Measurements from ENCODE around the gene RPL35A.
A peak's percentile ranks its signal among the peaks of the same experiment; 100 is the strongest.
"Not testable (repeated sequence)": the region's sequence is repeated elsewhere in the genome, so short reads cannot be mapped to it uniquely, and the experiment has no call there.

Gene RPL35A

DNA sequence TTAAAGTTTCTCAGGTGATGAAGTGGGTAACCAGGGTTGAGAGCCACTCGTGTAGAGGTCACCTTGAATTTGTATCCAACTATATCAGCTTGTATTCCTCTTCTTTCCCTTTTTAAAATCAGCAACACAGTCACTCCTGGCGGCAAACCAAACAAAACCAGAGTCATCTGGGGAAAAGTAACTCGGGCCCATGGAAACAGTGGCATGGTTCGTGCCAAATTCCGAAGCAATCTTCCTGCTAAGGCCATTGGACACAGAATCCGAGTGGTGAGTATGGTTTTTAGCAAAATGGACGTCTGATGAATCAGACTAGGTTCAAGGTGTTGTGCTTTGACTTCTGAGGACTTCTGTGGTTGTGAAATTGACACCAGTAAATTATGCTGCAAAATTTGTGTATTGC is 3.9 kb downstream of the RPL35A start:
- H3K4me1 ChIP-seq (ENCODE audit: insufficient read depth, low read length): peaks cover 26% of the 10 kb centered on the region
- H3K4me3 ChIP-seq (ENCODE audit: low read depth in 1 of 2, low read length in 2 of 2): no peak overlapping the region
- H3K27ac ChIP-seq (ENCODE audit: low read depth, low read length): no peak overlapping the region
- peaks cover 61% of the 10 kb centered on the region for H3K36me3 ChIP-seq (ENCODE audit: insufficient read depth, low read length)
- H3K27me3 ChIP-seq (ENCODE audit: control insufficient read depth in 1 of 2, insufficient read depth in 2 of 2, low read length in 2 of 2): no peaks in the 10 kb centered on the region
- H3K9ac ChIP-seq (ENCODE audit: low read length): no peak overlapping the region
- no peaks in the 10 kb centered on the region for H3K9me3 ChIP-seq (ENCODE audit: low read length)

DNA sequence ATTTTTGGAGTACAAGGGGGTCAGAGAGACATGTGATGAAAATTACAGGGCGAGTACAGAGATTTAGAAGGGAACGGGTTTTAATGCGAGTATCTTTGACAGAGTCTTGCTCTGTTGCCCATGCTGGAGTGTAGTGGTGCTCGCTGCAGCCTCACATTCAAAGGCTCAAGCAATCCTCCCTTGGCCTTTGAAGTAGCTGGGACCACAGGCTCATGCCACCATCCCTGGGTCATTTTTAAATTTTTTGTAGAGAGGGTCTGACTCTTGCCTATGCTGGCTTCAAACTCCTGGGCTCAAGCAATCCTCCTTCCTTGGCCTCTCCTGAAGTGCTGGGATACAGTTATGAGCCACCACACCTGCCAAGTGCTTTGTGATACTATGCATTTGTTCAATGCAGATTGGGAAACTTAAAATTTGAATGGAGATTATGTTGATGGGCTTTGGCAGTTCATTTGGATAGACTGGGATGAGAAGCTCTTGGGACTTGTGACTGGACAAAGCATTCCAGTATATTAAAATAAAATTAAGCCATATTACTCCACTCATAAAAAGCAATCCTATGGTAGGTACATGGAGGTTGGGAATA is 6.0 kb downstream of the RPL35A start:
- Histone ChIP-seq H3K27ac (ENCODE audit: low read depth, low read length) (no peak overlapping the region), H3K9ac (ENCODE audit: low read length) (no peak overlapping the region), H3K4me1 (ENCODE audit: insufficient read depth, low read length) (peaks cover 27% of the 10 kb centered on the region), H3K9me3 (ENCODE audit: low read length) (no peaks in the 10 kb centered on the region), H3K36me3 (ENCODE audit: insufficient read depth, low read length) (peaks cover 60% of the 10 kb centered on the region), H3K27me3 (ENCODE audit: control insufficient read depth in 1 of 2, insufficient read depth in 2 of 2, low read length in 2 of 2) (no peaks in the 10 kb centered on the region), H3K4me3 (ENCODE audit: low read depth in 1 of 2, low read length in 2 of 2) (no peak overlapping the region)

DNA sequence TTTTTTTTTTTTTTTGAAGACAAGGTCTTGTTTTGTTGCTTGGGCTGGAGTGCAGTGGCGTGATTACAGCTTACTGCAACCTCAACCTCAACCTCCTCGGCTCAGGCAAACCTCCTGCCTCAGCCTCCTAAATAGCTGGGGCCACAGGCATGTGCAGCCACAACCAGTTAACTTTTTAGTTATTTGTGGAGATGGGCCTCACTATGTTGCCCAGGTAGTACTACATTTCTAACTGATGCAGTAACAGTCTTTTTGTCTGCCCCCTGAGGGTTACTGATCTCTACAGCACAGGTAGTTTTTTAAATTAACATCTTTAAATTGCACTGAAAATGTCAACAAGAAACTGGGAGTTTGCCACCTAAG is 6.6 kb downstream of the RPL35A start:
- Histone ChIP-seq H3K27me3 (ENCODE audit: control insufficient read depth in 1 of 2, insufficient read depth in 2 of 2, low read length in 2 of 2) (no peaks in the 10 kb centered on the region), H3K9ac (ENCODE audit: low read length) (no peak overlapping the region), H3K4me3 (ENCODE audit: low read depth in 1 of 2, low read length in 2 of 2) (no peak overlapping the region), H3K27ac (ENCODE audit: low read depth, low read length) (no peak overlapping the region), H3K9me3 (ENCODE audit: low read length) (no peaks in the 10 kb centered on the region), H3K4me1 (ENCODE audit: insufficient read depth, low read length) (peaks cover 27% of the 10 kb centered on the region), H3K36me3 (ENCODE audit: insufficient read depth, low read length) (peaks cover 54% of the 10 kb centered on the region)

DNA sequence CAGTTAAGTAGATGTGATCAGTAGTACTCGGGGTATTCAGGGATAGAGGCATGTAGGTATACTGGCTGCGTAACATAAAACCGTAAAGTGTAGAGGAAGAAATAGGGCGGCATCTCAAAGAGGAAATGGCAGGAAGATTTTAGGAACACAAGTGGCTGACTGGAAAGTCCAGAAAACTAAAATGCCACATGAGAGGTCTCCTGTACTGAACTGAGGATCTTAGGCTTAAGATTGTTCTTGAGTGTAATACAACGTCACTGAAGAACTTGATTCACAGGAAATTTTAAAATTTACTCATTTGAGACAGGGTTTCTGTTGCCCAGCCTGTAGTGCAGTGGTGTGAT is 7.8 kb downstream of the RPL35A start:
- no peak overlapping the region for H3K4me3 ChIP-seq (ENCODE audit: low read depth in 1 of 2, low read length in 2 of 2)
- peaks cover 46% of the 10 kb centered on the region for H3K36me3 ChIP-seq (ENCODE audit: insufficient read depth, low read length)
- H3K9ac ChIP-seq (ENCODE audit: low read length): no peak overlapping the region
- H3K9me3 ChIP-seq (ENCODE audit: low read length): no peaks in the 10 kb centered on the region
- H3K27me3 ChIP-seq (ENCODE audit: control insufficient read depth in 1 of 2, insufficient read depth in 2 of 2, low read length in 2 of 2): no peaks in the 10 kb centered on the region
- peaks cover 23% of the 10 kb centered on the region for H3K4me1 ChIP-seq (ENCODE audit: insufficient read depth, low read length)
- H3K27ac ChIP-seq (ENCODE audit: low read depth, low read length): no peak overlapping the region

DNA sequence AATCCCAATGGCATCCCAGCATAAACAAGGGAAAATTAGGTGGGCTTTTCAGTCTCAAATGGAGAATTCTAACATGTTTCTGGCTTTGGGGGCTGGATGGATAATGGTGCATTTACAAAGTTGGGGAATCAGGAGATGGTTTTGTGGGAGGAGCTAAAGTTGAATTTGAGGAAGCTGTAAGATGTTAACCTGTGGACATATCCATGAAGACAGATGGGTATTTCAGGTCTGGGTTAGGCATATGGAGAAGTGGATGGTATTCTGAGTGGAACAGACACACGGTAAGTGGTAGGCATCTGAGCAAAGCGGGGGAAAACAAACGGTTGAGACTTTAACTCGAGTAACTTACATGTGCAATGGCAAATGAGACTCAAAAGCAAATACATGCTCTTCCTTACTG is 8.4 kb downstream of the RPL35A start:
- no peak overlapping the region for H3K9ac ChIP-seq (ENCODE audit: low read length)
- H3K36me3 ChIP-seq (ENCODE audit: insufficient read depth, low read length): peaks cover 40% of the 10 kb centered on the region
- no peak overlapping the region for H3K4me3 ChIP-seq (ENCODE audit: low read depth in 1 of 2, low read length in 2 of 2)
- H3K27ac ChIP-seq (ENCODE audit: low read depth, low read length): peak overlapping the region; percentile 27
- H3K4me1 ChIP-seq (ENCODE audit: insufficient read depth, low read length): peaks cover 18% of the 10 kb centered on the region
- H3K27me3 ChIP-seq (ENCODE audit: control insufficient read depth in 1 of 2, insufficient read depth in 2 of 2, low read length in 2 of 2): no peaks in the 10 kb centered on the region
- no peaks in the 10 kb centered on the region for H3K9me3 ChIP-seq (ENCODE audit: low read length)

DNA sequence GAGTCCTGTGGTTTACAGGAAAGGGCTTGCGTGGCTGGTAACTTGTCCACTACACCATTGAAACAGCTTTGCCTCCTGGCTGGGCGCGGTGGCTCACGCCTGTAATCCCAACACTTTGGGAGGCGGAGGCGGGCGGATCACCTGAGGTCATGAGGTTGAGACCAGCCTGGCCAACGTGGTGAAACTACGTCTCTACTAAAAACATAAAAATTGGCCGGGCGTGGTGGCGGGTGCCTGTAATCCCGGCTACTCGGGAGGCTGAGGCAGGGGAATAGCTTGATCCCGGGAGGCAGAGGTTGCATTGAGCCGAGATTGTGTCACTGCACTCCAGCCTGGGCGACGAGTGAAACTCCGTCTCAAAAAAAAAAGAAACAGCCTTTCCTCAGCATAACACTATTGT is 8.9 kb downstream of the RPL35A start:
- not testable (repeated sequence) for H3K9me3 ChIP-seq (ENCODE audit: low read length); H3K27ac ChIP-seq (ENCODE audit: low read depth, low read length)

DNA sequence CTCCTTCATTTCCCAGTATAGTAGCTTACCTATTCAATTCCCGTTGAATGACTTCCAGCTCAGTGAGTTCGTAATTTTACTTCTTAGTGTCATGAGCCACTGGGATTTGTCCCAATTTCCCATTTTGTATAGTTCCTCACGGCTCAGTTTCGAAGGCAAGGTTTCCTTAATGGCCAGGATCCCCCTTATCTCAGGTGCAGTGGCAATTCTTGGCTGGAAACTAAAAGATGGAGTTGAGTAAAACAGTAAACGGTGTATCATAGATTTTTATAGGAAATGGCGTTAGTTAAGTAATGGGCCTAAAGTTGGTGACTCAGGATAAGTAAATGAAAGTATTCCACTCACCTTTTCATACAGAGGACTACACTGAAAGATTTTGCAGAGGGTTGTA is 9.5 kb downstream of the RPL35A start:
- peak overlapping the region; percentile 77 for H3K27ac ChIP-seq (ENCODE audit: low read depth, low read length)
- peaks cover 17% of the 10 kb centered on the region for H3K4me1 ChIP-seq (ENCODE audit: insufficient read depth, low read length)
- H3K27me3 ChIP-seq (ENCODE audit: control insufficient read depth in 1 of 2, insufficient read depth in 2 of 2, low read length in 2 of 2): no peaks in the 10 kb centered on the region
- peak overlapping the region; percentile 25 for H3K9ac ChIP-seq (ENCODE audit: low read length)
- H3K4me3 ChIP-seq (ENCODE audit: low read depth in 1 of 2, low read length in 2 of 2): peak overlapping the region; percentile 66 to 87
- peaks cover 28% of the 10 kb centered on the region for H3K36me3 ChIP-seq (ENCODE audit: insufficient read depth, low read length)
- H3K9me3 ChIP-seq (ENCODE audit: low read length): no peaks in the 10 kb centered on the region

More for the DNA sequence above, 8.9 kb downstream of the RPL35A start:
- H3K27me3 ChIP-seq (ENCODE audit: control insufficient read depth in 1 of 2, insufficient read depth in 2 of 2, low read length in 2 of 2); H3K4me3 ChIP-seq (ENCODE audit: low read depth in 1 of 2, low read length in 2 of 2); H3K9ac ChIP-seq (ENCODE audit: low read length): not testable (repeated sequence)
- Histone ChIP-seq H3K4me1 (ENCODE audit: insufficient read depth, low read length) (peaks cover 17% of the 10 kb centered on the region), H3K36me3 (ENCODE audit: insufficient read depth, low read length) (peaks cover 35% of the 10 kb centered on the region)

DNA sequence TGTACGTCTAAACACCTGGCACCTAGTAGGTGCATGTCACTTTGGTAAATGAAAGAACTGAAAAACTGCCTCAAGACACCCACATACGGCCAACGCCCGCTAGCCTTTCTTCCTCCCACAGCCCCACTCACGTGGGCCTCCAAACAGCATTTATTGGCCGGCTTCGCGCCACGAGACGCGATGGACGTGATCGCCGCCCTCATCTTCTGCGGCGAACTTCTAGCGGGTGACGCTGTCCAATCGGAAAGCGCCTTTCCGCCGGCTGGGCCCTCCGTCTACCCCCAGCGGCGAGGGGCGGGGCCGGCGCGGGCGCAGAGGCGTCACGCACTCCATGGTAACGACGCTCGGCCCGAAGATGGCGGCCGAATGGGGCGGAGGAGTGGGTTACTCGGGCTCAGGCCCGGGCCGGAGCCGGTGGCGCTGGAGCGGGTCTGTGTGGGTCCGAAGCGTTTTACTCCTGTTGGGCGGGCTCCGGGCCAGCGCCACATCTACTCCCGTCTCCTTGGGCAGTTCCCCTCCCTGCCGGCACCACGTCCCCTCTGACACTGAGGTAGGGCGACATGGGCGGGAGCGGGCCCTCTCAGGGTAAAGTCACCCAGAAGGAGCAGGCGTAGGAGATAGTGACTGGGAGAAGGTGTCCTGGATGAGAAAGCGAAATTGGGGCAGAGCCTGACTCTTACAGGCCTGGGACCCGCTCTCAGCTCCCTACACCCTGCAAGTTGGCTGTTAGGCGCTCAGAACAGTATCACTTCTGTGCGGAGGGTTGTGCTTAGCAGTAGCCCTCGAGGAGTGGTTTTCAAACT is 10.1 kb downstream of the RPL35A start, which contains the start of gene LMLN:
Gene LMLN, plus strand, starts transcription at position 327 of the 803 bp plus-strand sequence. Its CDS starts 29 bp downstream, at position 356.
- peaks cover 17% of the 10 kb centered on the region for H3K4me1 ChIP-seq (ENCODE audit: insufficient read depth, low read length)
- H3K9me3 ChIP-seq (ENCODE audit: low read length): no peaks in the 10 kb centered on the region
- peaks cover 22% of the 10 kb centered on the region for H3K36me3 ChIP-seq (ENCODE audit: insufficient read depth, low read length)
- peak within 1 kb of the TSS; percentile 77 for H3K27ac ChIP-seq (ENCODE audit: low read depth, low read length)
- H3K9ac ChIP-seq (ENCODE audit: low read length): peak within 1 kb of the TSS; percentile 82
- H3K27me3 ChIP-seq (ENCODE audit: control insufficient read depth in 1 of 2, insufficient read depth in 2 of 2, low read length in 2 of 2): no peaks in the 10 kb centered on the region
- peak within 1 kb of the TSS; percentile 66 to 87 for H3K4me3 ChIP-seq (ENCODE audit: low read depth in 1 of 2, low read length in 2 of 2)

DNA sequence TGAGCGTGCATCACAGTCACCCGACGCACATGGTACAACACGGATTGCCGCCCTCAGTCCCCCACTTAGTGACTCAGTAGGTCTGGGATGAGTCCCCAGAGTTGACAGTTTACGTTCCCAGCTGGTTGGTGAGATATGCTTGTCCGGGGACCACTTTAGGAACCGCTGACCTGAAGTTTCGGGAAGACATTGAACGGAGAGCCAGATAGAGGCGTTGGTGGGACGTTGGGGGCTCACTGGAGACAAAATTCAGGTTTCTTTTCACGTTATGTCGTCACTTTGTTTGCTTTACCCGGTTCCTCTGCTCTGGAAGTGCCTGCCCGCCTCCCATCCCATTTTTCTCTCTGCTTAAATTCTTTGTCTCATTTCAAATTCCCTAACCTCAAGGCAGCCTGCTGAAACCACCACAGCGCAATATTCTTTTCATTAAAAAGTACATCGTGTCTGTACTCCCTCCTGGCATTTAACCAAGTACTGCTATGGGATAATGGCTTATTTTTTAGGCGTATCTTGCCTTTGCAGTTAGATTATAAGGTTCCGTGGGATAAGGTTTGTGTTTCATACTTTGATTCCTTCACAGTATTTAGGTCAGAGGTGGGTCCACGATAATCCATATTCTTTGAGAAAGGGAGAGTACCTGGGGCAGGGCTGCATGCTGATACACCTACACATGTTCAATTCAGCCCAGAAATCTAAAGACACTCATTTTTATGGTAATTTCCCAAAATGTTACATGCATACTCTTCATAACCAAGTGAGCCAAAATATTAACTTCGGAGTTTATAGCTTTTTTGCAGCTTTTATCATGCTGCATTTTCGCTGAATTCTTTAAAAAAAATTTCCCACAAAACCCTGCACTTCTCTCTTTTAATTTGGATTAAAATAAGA is 10.9 kb downstream of the RPL35A start:
- Histone ChIP-seq H3K36me3 (ENCODE audit: insufficient read depth, low read length) (peaks cover 14% of the 10 kb centered on the region), H3K4me1 (ENCODE audit: insufficient read depth, low read length) (peaks cover 17% of the 10 kb centered on the region), H3K27ac (ENCODE audit: low read depth, low read length) (peak overlapping the region; percentile 29), H3K9me3 (ENCODE audit: low read length) (no peaks in the 10 kb centered on the region), H3K4me3 (ENCODE audit: low read depth in 1 of 2, low read length in 2 of 2) (peak overlapping the region; percentile 66 to 87), H3K27me3 (ENCODE audit: control insufficient read depth in 1 of 2, insufficient read depth in 2 of 2, low read length in 2 of 2) (no peaks in the 10 kb centered on the region), H3K9ac (ENCODE audit: low read length) (peak overlapping the region; percentile 82)

DNA sequence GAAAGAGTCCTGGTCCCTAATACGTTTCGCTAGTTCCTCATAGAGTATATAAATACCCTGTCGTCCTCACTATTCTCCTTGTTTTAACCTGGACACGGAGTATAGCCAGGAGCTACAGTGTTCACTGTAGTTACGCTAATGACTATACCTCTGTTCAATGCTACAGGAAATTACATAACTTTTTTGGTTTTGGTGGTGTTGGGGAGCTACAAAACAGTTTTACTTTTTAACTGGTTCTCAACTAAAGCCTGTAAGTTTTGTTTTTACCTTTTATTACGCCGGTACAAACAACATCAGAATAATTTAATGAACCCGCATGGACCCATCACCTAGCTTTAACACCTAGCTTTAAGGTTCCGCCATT is 11.6 kb downstream of the RPL35A start:
- H3K4me1 ChIP-seq (ENCODE audit: insufficient read depth, low read length): peaks cover 17% of the 10 kb centered on the region
- no peak overlapping the region for H3K27ac ChIP-seq (ENCODE audit: low read depth, low read length)
- no peak overlapping the region for H3K9ac ChIP-seq (ENCODE audit: low read length)
- peak overlapping the region in 1 of 2 donors; percentile 87 for H3K4me3 ChIP-seq (ENCODE audit: low read depth in 1 of 2, low read length in 2 of 2)
- H3K27me3 ChIP-seq (ENCODE audit: control insufficient read depth in 1 of 2, insufficient read depth in 2 of 2, low read length in 2 of 2): no peaks in the 10 kb centered on the region
- peaks cover 8% of the 10 kb centered on the region for H3K36me3 ChIP-seq (ENCODE audit: insufficient read depth, low read length)
- no peaks in the 10 kb centered on the region for H3K9me3 ChIP-seq (ENCODE audit: low read length)

DNA sequence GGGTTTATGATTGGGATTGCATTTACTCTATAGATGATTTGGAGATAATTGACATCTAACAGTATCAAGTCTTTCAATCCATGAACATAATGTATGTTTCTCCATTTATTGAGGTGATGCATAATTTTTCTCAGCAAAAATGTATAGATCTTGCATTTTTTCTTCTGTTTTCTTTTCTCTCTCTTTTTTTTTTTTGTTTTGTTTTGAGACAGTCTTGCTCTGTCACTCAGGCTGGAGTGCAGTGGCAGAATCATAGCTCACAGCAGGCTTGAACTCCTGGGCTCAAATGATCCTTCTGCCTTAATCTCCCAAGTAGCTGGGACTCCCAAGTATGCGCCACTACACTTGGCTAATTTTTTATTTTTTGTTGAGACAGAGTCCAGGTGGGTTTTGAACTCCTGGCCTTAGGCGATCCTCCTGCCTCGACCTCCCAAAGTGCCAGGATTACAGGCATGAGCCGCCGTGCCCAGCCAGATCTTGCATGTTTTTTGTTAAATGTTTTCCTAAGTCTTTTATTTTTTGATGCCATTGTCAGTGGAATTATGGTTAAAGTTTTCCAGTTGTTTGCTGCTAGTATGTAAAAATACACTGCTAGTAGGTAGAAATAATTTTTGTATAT is 13.1 kb downstream of the RPL35A start:
- no peak overlapping the region for H3K27ac ChIP-seq (ENCODE audit: low read depth, low read length)
- no peak overlapping the region for H3K4me3 ChIP-seq (ENCODE audit: low read depth in 1 of 2, low read length in 2 of 2)
- no peak overlapping the region for H3K9ac ChIP-seq (ENCODE audit: low read length)

More for the DNA sequence above, 13.1 kb downstream of the RPL35A start:
- Histone ChIP-seq H3K27me3 (ENCODE audit: control insufficient read depth in 1 of 2, insufficient read depth in 2 of 2, low read length in 2 of 2) (no peaks in the 10 kb centered on the region), H3K9me3 (ENCODE audit: low read length) (no peaks in the 10 kb centered on the region), H3K4me1 (ENCODE audit: insufficient read depth, low read length) (peaks cover 17% of the 10 kb centered on the region), H3K36me3 (ENCODE audit: insufficient read depth, low read length) (no peaks in the 10 kb centered on the region)
